Panc1 (cell line): ENCODE data around the gene INAVA.

Experiments used
- POLR2AphosphoS5 ChIP-seq: IDR thresholded peaks from 2 replicates; pipeline ENCODE4 v1.6.1; 2012; ENCODE audit warnings: mild to moderate bottlenecking, low read depth, low read length, moderate library complexity
- SIN3A ChIP-seq: IDR thresholded peaks from 2 replicates; pipeline ENCODE4 v1.6.1; 2012; ENCODE audit warnings: low read depth, mild to moderate bottlenecking, low read length, moderate library complexity, borderline replicate concordance; ENCODE audit not compliant: insufficient read depth
- TCF7L2 ChIP-seq: IDR thresholded peaks from 2 replicates; pipeline ENCODE4 v1.6.1; 2011; ENCODE audit warnings: mild to moderate bottlenecking, low read depth, low read length, inconsistent platforms
- TF ChIP-seq, protein P1 (sequence below): fragments of 450-650 bp; IDR thresholded peaks from 2 replicates; pipeline ENCODE4 v1.5.1; 2017; ENCODE audit warnings: mild to moderate bottlenecking
- TF ChIP-seq, protein P2 (sequence below), 2 experiments: IDR thresholded peaks; 2 replicates each; pipeline ENCODE4 v1.6.1; 2011 to 2012; ENCODE audit warnings: low read depth in 2 of 2, control low read depth in 1 of 2, low read length in 1 of 2, mild to moderate bottlenecking in 1 of 2, moderate library complexity in 1 of 2; ENCODE audit not compliant: insufficient read depth in 1 of 2

DNA sequence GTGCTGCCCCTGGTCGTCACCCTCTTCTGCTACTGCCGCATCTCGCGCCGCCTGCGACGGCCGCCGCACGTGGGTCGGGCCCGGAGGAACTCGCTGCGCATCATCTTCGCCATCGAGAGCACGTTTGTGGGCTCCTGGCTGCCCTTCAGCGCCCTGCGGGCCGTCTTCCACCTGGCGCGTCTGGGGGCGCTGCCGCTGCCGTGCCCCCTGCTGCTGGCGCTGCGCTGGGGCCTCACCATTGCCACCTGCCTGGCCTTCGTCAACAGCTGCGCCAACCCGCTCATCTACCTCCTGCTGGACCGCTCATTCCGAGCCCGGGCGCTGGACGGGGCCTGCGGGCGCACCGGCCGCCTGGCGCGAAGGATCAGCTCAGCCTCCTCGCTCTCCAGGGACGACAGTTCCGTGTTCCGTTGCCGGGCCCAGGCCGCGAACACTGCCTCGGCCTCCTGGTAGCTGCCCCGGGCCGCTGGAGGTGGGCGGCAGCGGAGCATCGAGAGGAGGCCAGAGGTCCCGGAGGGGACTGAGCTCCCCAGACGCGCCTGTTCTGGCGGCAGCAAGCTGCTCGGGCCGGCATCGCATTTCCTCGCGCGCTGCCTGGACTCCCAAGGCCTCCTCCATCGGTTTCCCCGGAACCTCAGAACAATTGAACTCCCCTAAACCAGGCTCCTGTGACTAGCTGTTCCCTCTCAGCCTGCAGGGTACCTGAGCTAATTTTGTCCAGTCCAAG, 20.9 kb upstream of the INAVA start:
- TF ChIP-seq, protein P1, sequence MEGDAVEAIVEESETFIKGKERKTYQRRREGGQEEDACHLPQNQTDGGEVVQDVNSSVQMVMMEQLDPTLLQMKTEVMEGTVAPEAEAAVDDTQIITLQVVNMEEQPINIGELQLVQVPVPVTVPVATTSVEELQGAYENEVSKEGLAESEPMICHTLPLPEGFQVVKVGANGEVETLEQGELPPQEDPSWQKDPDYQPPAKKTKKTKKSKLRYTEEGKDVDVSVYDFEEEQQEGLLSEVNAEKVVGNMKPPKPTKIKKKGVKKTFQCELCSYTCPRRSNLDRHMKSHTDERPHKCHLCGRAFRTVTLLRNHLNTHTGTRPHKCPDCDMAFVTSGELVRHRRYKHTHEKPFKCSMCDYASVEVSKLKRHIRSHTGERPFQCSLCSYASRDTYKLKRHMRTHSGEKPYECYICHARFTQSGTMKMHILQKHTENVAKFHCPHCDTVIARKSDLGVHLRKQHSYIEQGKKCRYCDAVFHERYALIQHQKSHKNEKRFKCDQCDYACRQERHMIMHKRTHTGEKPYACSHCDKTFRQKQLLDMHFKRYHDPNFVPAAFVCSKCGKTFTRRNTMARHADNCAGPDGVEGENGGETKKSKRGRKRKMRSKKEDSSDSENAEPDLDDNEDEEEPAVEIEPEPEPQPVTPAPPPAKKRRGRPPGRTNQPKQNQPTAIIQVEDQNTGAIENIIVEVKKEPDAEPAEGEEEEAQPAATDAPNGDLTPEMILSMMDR = no peak
- TF ChIP-seq POLR2AphosphoS5 (no peak), TCF7L2 (no peak), SIN3A (no peak)
- TF ChIP-seq, protein P2, sequence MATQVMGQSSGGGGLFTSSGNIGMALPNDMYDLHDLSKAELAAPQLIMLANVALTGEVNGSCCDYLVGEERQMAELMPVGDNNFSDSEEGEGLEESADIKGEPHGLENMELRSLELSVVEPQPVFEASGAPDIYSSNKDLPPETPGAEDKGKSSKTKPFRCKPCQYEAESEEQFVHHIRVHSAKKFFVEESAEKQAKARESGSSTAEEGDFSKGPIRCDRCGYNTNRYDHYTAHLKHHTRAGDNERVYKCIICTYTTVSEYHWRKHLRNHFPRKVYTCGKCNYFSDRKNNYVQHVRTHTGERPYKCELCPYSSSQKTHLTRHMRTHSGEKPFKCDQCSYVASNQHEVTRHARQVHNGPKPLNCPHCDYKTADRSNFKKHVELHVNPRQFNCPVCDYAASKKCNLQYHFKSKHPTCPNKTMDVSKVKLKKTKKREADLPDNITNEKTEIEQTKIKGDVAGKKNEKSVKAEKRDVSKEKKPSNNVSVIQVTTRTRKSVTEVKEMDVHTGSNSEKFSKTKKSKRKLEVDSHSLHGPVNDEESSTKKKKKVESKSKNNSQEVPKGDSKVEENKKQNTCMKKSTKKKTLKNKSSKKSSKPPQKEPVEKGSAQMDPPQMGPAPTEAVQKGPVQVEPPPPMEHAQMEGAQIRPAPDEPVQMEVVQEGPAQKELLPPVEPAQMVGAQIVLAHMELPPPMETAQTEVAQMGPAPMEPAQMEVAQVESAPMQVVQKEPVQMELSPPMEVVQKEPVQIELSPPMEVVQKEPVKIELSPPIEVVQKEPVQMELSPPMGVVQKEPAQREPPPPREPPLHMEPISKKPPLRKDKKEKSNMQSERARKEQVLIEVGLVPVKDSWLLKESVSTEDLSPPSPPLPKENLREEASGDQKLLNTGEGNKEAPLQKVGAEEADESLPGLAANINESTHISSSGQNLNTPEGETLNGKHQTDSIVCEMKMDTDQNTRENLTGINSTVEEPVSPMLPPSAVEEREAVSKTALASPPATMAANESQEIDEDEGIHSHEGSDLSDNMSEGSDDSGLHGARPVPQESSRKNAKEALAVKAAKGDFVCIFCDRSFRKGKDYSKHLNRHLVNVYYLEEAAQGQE (IDR thresholded peaks at IDR 0.05; ENCODE audit: insufficient read depth in 1 of 2, low read depth in 2 of 2, low read length in 1 of 2) = no peak
